SK-N-SH treated with all-trans-retinoic acid at 6 μM for 48 hours (cell line): ENCODE measurements around the gene MARCHF4.
A peak's percentile ranks its signal among the peaks of the same experiment; 100 is the strongest.

Experiments
- ATAC-seq: fragments of 200-7000 bp; cut with Tn5 transposase; 3 replicates; pipeline ENCODE4 v1.9.1; 2020; ENCODE audit warnings: mild to moderate bottlenecking, moderate library complexity
- ARNTL ChIP-seq: fragments of 450-650 bp; formaldehyde crosslinking; IDR thresholded peaks from 2 replicates; pipeline ENCODE4 v1.5.0; 2020; ENCODE audit warnings: low read depth, mild to moderate bottlenecking, moderate library complexity, borderline replicate concordance
- BACH2 ChIP-seq: fragments of 250-450 bp; sonication (Bioruptor Pico); IDR thresholded peaks from 2 replicates; pipeline ENCODE4 v1.9.0; 2021; ENCODE audit warnings: mild to moderate bottlenecking, borderline replicate concordance
- CSDC2 ChIP-seq: fragments of 250-450 bp; sonication (Bioruptor Pico); IDR thresholded peaks from 2 replicates; pipeline ENCODE4 v1.5.0; 2020; ENCODE audit warnings: mild to moderate bottlenecking, moderate library complexity
- CSRNP3 ChIP-seq: fragments of 250-450 bp; sonication (Bioruptor Pico); IDR thresholded peaks from 2 replicates; pipeline ENCODE4 v1.5.1; 2021; ENCODE audit warnings: mild to moderate bottlenecking, moderate library complexity
- ESRRG ChIP-seq: fragments of 250-450 bp; sonication (Bioruptor Pico); IDR thresholded peaks from 2 replicates; pipeline ENCODE4 v1.6.1; 2021; ENCODE audit warnings: mild to moderate bottlenecking
- GLIS3 ChIP-seq: fragments of 250-450 bp; sonication (Bioruptor Pico); IDR thresholded peaks from 2 replicates; pipeline ENCODE4 v1.5.0; 2020; ENCODE audit warnings: mild to moderate bottlenecking, moderate library complexity
- ISL1 ChIP-seq: fragments of 250-450 bp; sonication (Bioruptor Pico); IDR thresholded peaks from 2 replicates; pipeline ENCODE4 v2.1.2; 2022; ENCODE audit warnings: mild to moderate bottlenecking, moderate library complexity
- OSR1 ChIP-seq: fragments of 250-450 bp; sonication (Bioruptor Pico); IDR thresholded peaks from 2 replicates; pipeline ENCODE4 v1.8.0; 2022; ENCODE audit warnings: moderate library complexity, mild to moderate bottlenecking, inconsistent platforms
- PPARA ChIP-seq: fragments of 250-450 bp; sonication (Bioruptor Pico); IDR thresholded peaks from 2 replicates; pipeline ENCODE4 v1.5.0; 2020; ENCODE audit warnings: mild to moderate bottlenecking, borderline replicate concordance
- RARB ChIP-seq: fragments of 250-450 bp; sonication (Bioruptor Pico); IDR thresholded peaks from 2 replicates; pipeline ENCODE4 v1.8.0; 2021; ENCODE audit warnings: mild to moderate bottlenecking, moderate library complexity
- SNAI2 ChIP-seq: fragments of 250-450 bp; sonication (Bioruptor Pico); IDR thresholded peaks from 2 replicates; pipeline ENCODE4 v1.5.0; 2020; ENCODE audit warnings: mild to moderate bottlenecking, moderate library complexity
- TCF4 ChIP-seq: fragments of 250-450 bp; sonication (Bioruptor Pico); IDR thresholded peaks from 2 replicates; pipeline ENCODE4 v1.8.0; 2021; ENCODE audit warnings: mild to moderate bottlenecking, moderate library complexity, borderline replicate concordance
- ZC3H10 ChIP-seq: fragments of 250-450 bp; sonication (Bioruptor Pico); IDR thresholded peaks from 2 replicates; pipeline ENCODE4 v1.5.1; 2021; ENCODE audit warnings: mild to moderate bottlenecking, moderate library complexity
- ZFP3 ChIP-seq: fragments of 250-450 bp; sonication (Bioruptor Pico); IDR thresholded peaks from 2 replicates; pipeline ENCODE4 v1.5.0; 2020; ENCODE audit warnings: mild to moderate bottlenecking, moderate library complexity
- ZFP30 ChIP-seq: fragments of 450-650 bp; formaldehyde crosslinking; IDR thresholded peaks from 2 replicates; pipeline ENCODE4 v1.5.0; 2022; ENCODE audit warnings: mild to moderate bottlenecking, moderate library complexity
- ZNF565 ChIP-seq: fragments of 450-650 bp; formaldehyde crosslinking; conservative IDR thresholded peaks from 2 replicates; pipeline ENCODE4 v1.5.0; 2020; ENCODE audit warnings: low read depth, mild to moderate bottlenecking, moderate library complexity
- ZNF70 ChIP-seq: fragments of 450-650 bp; formaldehyde crosslinking; IDR thresholded peaks from 2 replicates; pipeline ENCODE4 v1.5.0; 2020; ENCODE audit warnings: mild to moderate bottlenecking, moderate library complexity
- ZNF8 ChIP-seq: fragments of 450-650 bp; formaldehyde crosslinking; IDR thresholded peaks from 2 replicates; pipeline ENCODE4 v1.5.0; 2020; ENCODE audit warnings: mild to moderate bottlenecking, moderate library complexity
- TF ChIP-seq, protein P1 (sequence below): fragments of 250-450 bp; sonication (Bioruptor Pico); IDR thresholded peaks from 2 replicates; pipeline ENCODE4 v1.5.1; 2020; ENCODE audit warnings: low read depth, mild to moderate bottlenecking, moderate library complexity
- TF ChIP-seq, protein P2 (sequence below): fragments of 250-450 bp; sonication (Bioruptor Pico); IDR thresholded peaks from 2 replicates; pipeline ENCODE4 v1.8.0; 2021; ENCODE audit warnings: low read depth, mild to moderate bottlenecking, moderate library complexity, borderline replicate concordance
- TF ChIP-seq, protein P3 (sequence below): fragments of 250-450 bp; sonication (Bioruptor Pico); IDR thresholded peaks from 2 replicates; pipeline ENCODE4 v1.8.0; 2020; ENCODE audit warnings: mild to moderate bottlenecking, moderate library complexity, borderline replicate concordance

MARCHF4 gene

GRCh38 chr2:216372761-216373291 is 543 bp upstream of the MARCHF4 start:
- ATAC-seq: peak; percentile 30
- TF ChIP-seq ZNF565 (no peak), ESRRG (no peak), RARB (CRISPR knock-in tag) (no peak), ARNTL (CRISPR knock-in tag) (no peak), CSDC2 (no peak), TCF4 (no peak), ZNF70 (CRISPR knock-in tag) (no peak)

DNA sequence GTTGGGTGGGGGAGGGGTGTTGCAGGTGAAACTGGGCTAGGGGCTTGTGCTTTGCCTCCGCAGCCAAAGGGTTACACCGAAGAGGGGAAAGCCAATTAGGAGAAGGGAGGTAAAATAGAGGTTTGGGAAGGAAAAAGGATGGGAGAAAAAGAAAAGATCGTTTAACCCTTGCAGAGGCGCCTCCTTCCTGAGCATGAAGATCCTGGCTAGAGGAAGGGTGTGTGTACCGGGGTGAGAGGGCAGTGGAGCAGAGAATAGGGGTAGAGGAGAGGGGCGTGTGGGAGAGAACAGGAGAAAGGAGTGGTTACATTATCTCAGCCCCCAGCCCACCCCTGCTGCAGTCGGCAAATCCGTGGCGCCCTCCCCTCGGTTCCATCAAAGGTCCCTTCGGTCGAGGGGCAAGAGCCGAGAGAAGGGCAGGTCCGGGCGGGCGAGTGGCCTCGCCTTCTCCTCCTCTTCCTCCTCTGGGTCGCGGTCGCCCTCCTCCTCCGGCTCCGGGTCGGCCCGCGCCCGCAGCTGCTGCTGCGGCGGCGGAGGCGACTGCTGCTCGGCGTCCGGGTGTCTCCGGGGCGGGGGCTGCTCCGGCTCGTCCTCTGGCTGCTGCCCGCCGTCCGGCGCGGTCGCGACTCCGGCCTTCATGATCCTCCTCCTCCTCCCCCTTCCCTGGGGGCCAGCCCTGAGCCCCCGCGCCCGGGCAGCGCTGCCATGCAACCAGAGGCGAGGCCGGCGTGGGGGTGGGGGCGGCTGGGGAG is 1.1 kb downstream of the MARCHF4 start:
- ATAC-seq: peak; percentile 5; the same call in 2 of the 3 replicates
- TF ChIP-seq OSR1: no peak
- TF ChIP-seq ZNF8: no peak
- no peak for TF ChIP-seq ARNTL (CRISPR knock-in tag)
- TF ChIP-seq, protein P1, sequence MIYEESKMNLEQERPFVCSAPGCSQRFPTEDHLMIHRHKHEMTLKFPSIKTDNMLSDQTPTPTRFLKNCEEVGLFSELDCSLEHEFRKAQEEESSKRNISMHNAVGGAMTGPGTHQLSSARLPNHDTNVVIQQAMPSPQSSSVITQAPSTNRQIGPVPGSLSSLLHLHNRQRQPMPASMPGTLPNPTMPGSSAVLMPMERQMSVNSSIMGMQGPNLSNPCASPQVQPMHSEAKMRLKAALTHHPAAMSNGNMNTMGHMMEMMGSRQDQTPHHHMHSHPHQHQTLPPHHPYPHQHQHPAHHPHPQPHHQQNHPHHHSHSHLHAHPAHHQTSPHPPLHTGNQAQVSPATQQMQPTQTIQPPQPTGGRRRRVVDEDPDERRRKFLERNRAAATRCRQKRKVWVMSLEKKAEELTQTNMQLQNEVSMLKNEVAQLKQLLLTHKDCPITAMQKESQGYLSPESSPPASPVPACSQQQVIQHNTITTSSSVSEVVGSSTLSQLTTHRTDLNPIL (CRISPR knock-in tag): no peak
- no peak for TF ChIP-seq ZC3H10 (CRISPR knock-in tag)
- TF ChIP-seq BACH2 (CRISPR knock-in tag): no peak
- TF ChIP-seq TCF4: no peak
- no peak for TF ChIP-seq SNAI2 (CRISPR knock-in tag)
- TF ChIP-seq ZFP3 (CRISPR knock-in tag): no peak
- TF ChIP-seq RARB (CRISPR knock-in tag): no peak
- no peak for TF ChIP-seq GLIS3 (CRISPR knock-in tag)
- TF ChIP-seq, protein P2, sequence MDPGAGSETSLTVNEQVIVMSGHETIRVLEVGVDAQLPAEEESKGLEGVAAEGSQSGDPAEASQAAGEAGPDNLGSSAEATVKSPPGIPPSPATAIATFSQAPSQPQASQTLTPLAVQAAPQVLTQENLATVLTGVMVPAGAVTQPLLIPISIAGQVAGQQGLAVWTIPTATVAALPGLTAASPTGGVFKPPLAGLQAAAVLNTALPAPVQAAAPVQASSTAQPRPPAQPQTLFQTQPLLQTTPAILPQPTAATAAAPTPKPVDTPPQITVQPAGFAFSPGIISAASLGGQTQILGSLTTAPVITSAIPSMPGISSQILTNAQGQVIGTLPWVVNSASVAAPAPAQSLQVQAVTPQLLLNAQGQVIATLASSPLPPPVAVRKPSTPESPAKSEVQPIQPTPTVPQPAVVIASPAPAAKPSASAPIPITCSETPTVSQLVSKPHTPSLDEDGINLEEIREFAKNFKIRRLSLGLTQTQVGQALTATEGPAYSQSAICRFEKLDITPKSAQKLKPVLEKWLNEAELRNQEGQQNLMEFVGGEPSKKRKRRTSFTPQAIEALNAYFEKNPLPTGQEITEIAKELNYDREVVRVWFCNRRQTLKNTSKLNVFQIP (CRISPR knock-in tag): no peak

DNA sequence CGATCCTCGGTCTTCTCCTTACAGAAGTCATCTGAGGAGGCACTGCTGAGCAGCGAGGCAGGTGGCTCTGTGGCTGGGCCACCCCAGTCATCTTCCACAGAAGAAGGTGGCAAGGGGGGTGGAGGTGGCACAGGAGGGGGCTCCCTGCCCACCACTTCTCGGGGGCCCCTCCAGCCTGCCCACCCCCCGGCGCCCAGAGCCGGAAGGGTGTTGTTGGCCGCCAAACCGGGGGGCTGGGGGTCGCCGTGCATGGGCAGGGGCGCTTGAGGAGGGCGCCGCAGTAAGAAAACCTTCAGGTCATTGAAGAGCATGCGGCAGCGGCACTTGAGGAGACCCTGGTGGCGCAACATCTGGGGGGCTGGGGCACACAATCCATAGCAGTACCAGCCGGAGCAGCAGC is 2.5 kb downstream of the MARCHF4 start:
- no peak for ATAC-seq
- TF ChIP-seq ESRRG (no peak), ARNTL (CRISPR knock-in tag) (no peak), PPARA (CRISPR knock-in tag) (no peak), TCF4 (no peak), BACH2 (CRISPR knock-in tag) (no peak), OSR1 (no peak), GLIS3 (CRISPR knock-in tag) (no peak), CSDC2 (no peak), RARB (CRISPR knock-in tag) (no peak), SNAI2 (CRISPR knock-in tag) (no peak), ISL1 (CRISPR knock-in tag) (no peak), ZNF8 (no peak), ZNF70 (CRISPR knock-in tag) (no peak), ZFP30 (CRISPR knock-in tag) (no peak), ZNF565 (no peak)
- TF ChIP-seq, protein P1 (CRISPR knock-in tag): no peak
- TF ChIP-seq, all 23 proteins: peak for 0

DNA sequence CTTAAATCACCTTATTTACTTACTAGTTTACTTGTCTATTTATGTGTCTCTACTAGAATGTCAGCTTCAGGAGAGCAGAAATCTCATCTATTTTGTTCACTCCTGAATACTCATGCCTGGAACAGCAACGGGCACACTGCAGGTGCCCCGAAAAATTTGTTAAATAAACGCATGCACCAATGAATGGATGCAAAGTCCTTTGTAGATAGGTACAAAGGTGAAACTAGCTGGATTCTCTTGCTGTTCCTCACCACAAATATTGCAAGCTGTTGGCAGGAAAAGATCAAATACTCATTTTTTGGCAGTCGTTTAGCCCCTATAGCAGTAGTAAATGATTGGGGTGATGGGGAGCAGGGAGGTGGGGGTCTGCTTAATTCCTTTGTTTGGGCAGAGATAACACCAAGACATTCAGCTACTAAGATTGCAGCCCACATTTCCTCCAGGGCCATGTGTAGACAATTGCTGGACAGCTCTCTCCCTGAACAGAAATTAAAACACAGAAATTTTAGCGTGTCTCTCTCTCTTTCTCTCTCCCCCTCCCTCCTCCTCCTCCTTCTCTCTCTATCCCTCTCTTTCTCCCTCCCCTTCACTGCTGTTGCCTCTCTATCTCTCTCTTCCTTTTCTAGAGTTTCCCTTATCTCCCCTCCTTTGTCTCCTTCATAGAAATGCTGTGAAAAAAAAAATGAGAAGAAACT is 5.4 kb downstream of the MARCHF4 start:
- ATAC-seq: peak; percentile 17; the same call in 1 of the 3 replicates
- no peak for TF ChIP-seq ARNTL (CRISPR knock-in tag)
- TF ChIP-seq TCF4: no peak
- TF ChIP-seq, protein P1 (CRISPR knock-in tag): no peak
- TF ChIP-seq CSRNP3 (CRISPR knock-in tag): no peak
- TF ChIP-seq, protein P2 (CRISPR knock-in tag): no peak
- TF ChIP-seq, protein P3, sequence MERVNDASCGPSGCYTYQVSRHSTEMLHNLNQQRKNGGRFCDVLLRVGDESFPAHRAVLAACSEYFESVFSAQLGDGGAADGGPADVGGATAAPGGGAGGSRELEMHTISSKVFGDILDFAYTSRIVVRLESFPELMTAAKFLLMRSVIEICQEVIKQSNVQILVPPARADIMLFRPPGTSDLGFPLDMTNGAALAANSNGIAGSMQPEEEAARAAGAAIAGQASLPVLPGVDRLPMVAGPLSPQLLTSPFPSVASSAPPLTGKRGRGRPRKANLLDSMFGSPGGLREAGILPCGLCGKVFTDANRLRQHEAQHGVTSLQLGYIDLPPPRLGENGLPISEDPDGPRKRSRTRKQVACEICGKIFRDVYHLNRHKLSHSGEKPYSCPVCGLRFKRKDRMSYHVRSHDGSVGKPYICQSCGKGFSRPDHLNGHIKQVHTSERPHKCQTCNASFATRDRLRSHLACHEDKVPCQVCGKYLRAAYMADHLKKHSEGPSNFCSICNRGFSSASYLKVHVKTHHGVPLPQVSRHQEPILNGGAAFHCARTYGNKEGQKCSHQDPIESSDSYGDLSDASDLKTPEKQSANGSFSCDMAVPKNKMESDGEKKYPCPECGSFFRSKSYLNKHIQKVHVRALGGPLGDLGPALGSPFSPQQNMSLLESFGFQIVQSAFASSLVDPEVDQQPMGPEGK: no peak
- no peak for TF ChIP-seq ZNF565
